Measurements from ENCODE around the gene SCN1B.
A peak's percentile ranks its signal among the peaks of the same experiment; 100 is the strongest.

SCN1B gene

DNA sequence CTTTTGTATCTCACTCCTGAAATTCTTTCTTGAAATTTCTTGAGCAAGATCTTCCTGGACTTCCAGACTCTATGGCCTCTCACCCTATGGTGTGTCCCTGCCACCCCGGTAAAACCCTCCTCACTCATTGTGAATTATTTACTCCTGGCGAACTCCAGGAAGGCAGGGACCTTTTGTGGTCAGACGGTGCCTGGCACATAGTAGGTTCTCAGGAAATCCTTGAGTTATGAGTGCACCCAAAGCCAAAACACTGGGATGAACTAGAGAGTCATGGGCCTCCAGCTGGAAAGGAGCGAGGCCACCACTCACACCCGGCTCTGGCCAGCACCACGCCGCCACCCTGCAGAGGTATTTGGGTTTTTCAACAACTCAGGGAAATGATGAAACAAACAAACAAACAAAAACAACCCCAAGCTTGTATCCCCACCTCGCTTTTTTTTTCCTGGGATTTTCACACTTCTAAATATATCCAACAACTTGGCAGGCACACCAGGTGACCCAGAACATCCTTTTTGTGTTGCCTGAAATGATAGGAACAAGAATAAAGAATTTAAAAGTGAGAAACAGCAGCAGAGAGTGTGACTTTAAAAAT is 22.4 kb downstream of the SCN1B start:
- Histone ChIP-seq H2AFZ (ENCODE audit: low read depth, low read length) (no peak overlapping the region), H3K9me3 (ENCODE audit: insufficient read depth, low read length, severe bottlenecking) (no peaks in the 10 kb centered on the region), H3K36me3 (ENCODE audit: insufficient read depth, low read length) (no peaks in the 10 kb centered on the region), H3K4me2 (ENCODE audit: insufficient read depth, low read length) (no peak overlapping the region), H3K4me3 (ENCODE audit: low read depth in 1 of 2, low read length in 2 of 2) (no peak overlapping the region), H3K4me1 (ENCODE audit: insufficient read depth, low read length) (no peaks in the 10 kb centered on the region), H3K9ac (ENCODE audit: low read depth, low read length) (no peak overlapping the region), H3K27ac (ENCODE audit: low read length) (no peak overlapping the region), H4K20me1 (ENCODE audit: insufficient read depth, low read length) (no peaks in the 10 kb centered on the region), H3K27me3 (ENCODE audit: insufficient read depth, low read length, poor library complexity) (peaks cover 22% of the 10 kb centered on the region), H3K79me2 (ENCODE audit: insufficient read depth, low read length) (no peaks in the 10 kb centered on the region)
- ATAC-seq (ENCODE audit: insufficient read depth, low read depth) (no peak), DNase-seq (no peak)
- TF ChIP-seq, protein P1, sequence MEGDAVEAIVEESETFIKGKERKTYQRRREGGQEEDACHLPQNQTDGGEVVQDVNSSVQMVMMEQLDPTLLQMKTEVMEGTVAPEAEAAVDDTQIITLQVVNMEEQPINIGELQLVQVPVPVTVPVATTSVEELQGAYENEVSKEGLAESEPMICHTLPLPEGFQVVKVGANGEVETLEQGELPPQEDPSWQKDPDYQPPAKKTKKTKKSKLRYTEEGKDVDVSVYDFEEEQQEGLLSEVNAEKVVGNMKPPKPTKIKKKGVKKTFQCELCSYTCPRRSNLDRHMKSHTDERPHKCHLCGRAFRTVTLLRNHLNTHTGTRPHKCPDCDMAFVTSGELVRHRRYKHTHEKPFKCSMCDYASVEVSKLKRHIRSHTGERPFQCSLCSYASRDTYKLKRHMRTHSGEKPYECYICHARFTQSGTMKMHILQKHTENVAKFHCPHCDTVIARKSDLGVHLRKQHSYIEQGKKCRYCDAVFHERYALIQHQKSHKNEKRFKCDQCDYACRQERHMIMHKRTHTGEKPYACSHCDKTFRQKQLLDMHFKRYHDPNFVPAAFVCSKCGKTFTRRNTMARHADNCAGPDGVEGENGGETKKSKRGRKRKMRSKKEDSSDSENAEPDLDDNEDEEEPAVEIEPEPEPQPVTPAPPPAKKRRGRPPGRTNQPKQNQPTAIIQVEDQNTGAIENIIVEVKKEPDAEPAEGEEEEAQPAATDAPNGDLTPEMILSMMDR (IDR thresholded peaks at IDR 0.05; ENCODE audit: borderline replicate concordance, extremely low read depth, low read length, poor library complexity, severe bottlenecking), result no peak
- TF ChIP-seq EZH2 (IDR thresholded peaks at IDR 0.05; ENCODE audit: borderline replicate concordance, low read depth, low read length, severe bottlenecking), result no peak

DNA sequence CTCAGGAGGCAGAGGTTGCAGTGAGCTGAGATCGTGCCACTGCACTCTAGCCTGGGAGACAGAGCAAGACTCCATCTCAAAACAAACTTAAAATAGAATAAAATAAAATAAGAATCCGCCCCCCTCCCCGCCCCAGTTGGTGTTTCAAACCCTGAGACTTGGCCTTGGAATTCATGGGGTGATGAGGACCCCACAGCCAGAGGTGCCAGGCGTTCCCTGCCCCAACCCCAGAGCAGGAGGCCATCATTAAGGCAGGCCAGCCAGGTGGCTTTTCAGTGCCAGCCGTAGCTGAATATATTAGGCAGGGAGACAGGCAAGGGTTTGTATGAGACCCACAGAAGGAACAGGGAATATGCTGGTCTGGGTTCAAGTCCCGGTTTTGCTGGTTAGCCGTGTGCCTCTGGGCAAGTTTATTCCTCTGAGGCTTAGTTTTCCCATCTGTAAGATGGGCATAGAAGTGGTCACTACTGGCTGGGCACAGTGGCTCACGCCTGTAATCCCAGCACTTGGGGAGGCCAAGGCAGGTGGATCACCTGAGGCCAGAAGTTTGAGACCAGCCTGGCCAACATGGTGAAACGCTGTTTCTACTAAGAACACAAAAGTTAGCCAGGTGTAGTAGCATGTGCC is 23.5 kb downstream of the SCN1B start:
- TF ChIP-seq, protein P1 (IDR thresholded peaks at IDR 0.05; ENCODE audit: borderline replicate concordance, extremely low read depth, low read length, poor library complexity, severe bottlenecking), result no peak
- no peak for TF ChIP-seq EZH2 (IDR thresholded peaks at IDR 0.05; ENCODE audit: borderline replicate concordance, low read depth, low read length, severe bottlenecking)
- Histone ChIP-seq H2AFZ (ENCODE audit: low read depth, low read length) (no peak overlapping the region), H3K9me3 (ENCODE audit: insufficient read depth, low read length, severe bottlenecking) (no peaks in the 10 kb centered on the region), H3K36me3 (ENCODE audit: insufficient read depth, low read length) (no peaks in the 10 kb centered on the region), H3K9ac (ENCODE audit: low read depth, low read length) (no peak overlapping the region), H3K4me3 (ENCODE audit: low read depth in 1 of 2, low read length in 2 of 2) (no peak overlapping the region), H3K79me2 (ENCODE audit: insufficient read depth, low read length) (no peaks in the 10 kb centered on the region), H3K4me1 (ENCODE audit: insufficient read depth, low read length) (no peaks in the 10 kb centered on the region), H3K4me2 (ENCODE audit: insufficient read depth, low read length) (no peak overlapping the region), H3K27ac (ENCODE audit: low read length) (no peak overlapping the region), H3K27me3 (ENCODE audit: insufficient read depth, low read length, poor library complexity) (peaks cover 22% of the 10 kb centered on the region), H4K20me1 (ENCODE audit: insufficient read depth, low read length) (no peaks in the 10 kb centered on the region)
- no peak for DNase-seq
- no peak for ATAC-seq (ENCODE audit: insufficient read depth, low read depth)

DNA sequence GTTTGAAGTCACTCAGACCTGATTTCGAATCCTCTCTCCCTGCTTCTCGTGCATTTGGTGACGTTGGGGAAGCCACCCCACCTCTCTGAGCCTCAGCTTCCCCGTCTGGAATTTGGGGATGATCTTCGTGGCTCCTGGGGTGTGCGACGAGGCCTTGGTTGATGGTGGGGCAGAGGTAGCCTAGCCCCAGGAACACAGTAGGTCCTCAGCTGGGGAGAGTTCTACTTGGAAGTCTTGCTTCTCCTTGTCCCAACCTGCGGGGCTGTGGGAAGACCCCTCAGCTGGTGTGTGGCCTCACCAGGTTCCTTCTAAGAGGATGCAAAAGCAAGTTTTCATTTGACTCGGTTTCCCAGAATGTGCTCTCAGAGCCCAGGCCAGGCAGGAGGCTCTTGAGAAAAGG is 24.4 kb downstream of the SCN1B start:
- Histone ChIP-seq H3K9ac (ENCODE audit: low read depth, low read length) (no peak overlapping the region), H3K4me2 (ENCODE audit: insufficient read depth, low read length) (no peak overlapping the region), H3K36me3 (ENCODE audit: insufficient read depth, low read length) (no peaks in the 10 kb centered on the region), H3K9me3 (ENCODE audit: insufficient read depth, low read length, severe bottlenecking) (no peaks in the 10 kb centered on the region), H3K79me2 (ENCODE audit: insufficient read depth, low read length) (no peaks in the 10 kb centered on the region), H2AFZ (ENCODE audit: low read depth, low read length) (no peak overlapping the region), H3K4me3 (ENCODE audit: low read depth in 1 of 2, low read length in 2 of 2) (no peak overlapping the region), H3K4me1 (ENCODE audit: insufficient read depth, low read length) (no peaks in the 10 kb centered on the region), H3K27ac (ENCODE audit: low read length) (no peak overlapping the region), H3K27me3 (ENCODE audit: insufficient read depth, low read length, poor library complexity) (peaks cover 22% of the 10 kb centered on the region), H4K20me1 (ENCODE audit: insufficient read depth, low read length) (no peaks in the 10 kb centered on the region)
- no peak for TF ChIP-seq EZH2 (IDR thresholded peaks at IDR 0.05; ENCODE audit: borderline replicate concordance, low read depth, low read length, severe bottlenecking)
- ATAC-seq (ENCODE audit: insufficient read depth, low read depth), result no peak
- no peak for DNase-seq

DNA sequence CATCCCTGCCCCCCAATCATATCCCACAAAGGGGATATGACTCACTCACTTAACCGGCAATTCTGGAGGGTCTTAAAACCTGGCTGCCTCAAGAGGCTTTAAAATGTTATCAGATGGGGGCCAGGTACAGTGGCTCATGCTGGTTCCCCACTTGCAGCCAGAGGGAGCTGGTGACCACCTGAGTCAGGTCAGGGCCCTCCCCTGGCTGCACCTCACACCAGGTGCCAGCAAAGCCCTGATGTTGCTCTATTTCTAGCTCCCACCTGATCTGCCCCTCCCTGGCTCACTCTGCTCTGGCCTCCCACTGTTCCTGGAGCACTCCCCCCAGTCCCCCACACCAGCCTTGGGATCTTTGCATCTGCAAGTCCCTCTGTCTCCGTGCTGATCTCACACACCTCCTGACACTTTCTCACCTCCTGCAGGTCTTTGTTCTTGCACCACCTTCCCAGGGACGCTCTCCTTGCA is 25.5 kb downstream of the SCN1B start:
- H3K79me2 ChIP-seq (ENCODE audit: insufficient read depth, low read length), result no peaks in the 10 kb centered on the region
- H3K9me3 ChIP-seq (ENCODE audit: insufficient read depth, low read length, severe bottlenecking), result no peaks in the 10 kb centered on the region
- no peak for DNase-seq
- ATAC-seq (ENCODE audit: insufficient read depth, low read depth), result no peak
- no peaks in the 10 kb centered on the region for H3K4me1 ChIP-seq (ENCODE audit: insufficient read depth, low read length)
- no peak overlapping the region for H3K27ac ChIP-seq (ENCODE audit: low read length)
- H3K27me3 ChIP-seq (ENCODE audit: insufficient read depth, low read length, poor library complexity), result peaks cover 22% of the 10 kb centered on the region
- TF ChIP-seq EZH2 (IDR thresholded peaks at IDR 0.05; ENCODE audit: borderline replicate concordance, low read depth, low read length, severe bottlenecking), result no peak
- TF ChIP-seq, protein P1 (IDR thresholded peaks at IDR 0.05; ENCODE audit: borderline replicate concordance, extremely low read depth, low read length, poor library complexity, severe bottlenecking), result peak; percentile 26
- no peaks in the 10 kb centered on the region for H3K36me3 ChIP-seq (ENCODE audit: insufficient read depth, low read length)
- H3K4me2 ChIP-seq (ENCODE audit: insufficient read depth, low read length), result no peak overlapping the region
- no peak overlapping the region for H2AFZ ChIP-seq (ENCODE audit: low read depth, low read length)
- no peaks in the 10 kb centered on the region for H4K20me1 ChIP-seq (ENCODE audit: insufficient read depth, low read length)
- H3K4me3 ChIP-seq (ENCODE audit: low read depth in 1 of 2, low read length in 2 of 2), result no peak overlapping the region
- no peak overlapping the region for H3K9ac ChIP-seq (ENCODE audit: low read depth, low read length)

All from DND-41 (cell line).